ENCODE data around the gene PEX12. TPM values are rescaled to one million over a fixed set of nuclear protein-coding genes. Genes with fewer than 3 reads are reported as not detected.

The PEX12 gene
- total and polyA plus RNA-seq, 2 donors (not counting 3 experiments of a cell fraction or from before 2014, with no cell fraction given), result 3.4 to 4.5 TPM

DNA sequence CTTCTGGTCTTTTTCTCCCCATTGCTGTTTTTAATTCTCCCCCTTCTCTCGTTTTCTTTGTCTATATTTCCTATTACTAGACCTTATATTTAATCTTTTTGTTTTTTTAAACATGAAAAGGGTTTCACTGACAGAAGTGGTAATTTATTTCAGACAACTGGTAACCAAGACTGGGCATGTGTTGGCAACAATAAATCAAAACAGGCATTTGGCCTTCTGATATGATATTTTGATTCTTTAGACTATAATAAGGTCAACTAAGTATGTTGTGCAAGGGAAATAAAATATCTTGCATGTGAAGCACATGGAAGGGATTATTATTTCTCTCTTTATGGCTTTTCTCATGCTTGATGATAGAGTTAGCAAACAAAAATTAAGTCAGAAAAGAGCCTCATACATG is 43.4 kb upstream of the PEX12 start:
- no TSS peak for BruUV-seq (replicated peaks)
- ChIA-PET POLR2A (no interaction called here), CTCF (interaction anchor here (1.1 kb wide), 1 partner anchor 9 kb away, joined by 10 read pairs; no protein-coding TSS in a partner anchor)
- Histone ChIP-seq H3K27me3 (ENCODE audit: control insufficient read depth in 2 of 2, insufficient read depth in 2 of 2, low read length in 2 of 2) (no peaks in the 10 kb centered on the region), H3K4me1 (ENCODE audit: control insufficient read depth, extremely low read depth, insufficient read depth, low read length) (peaks cover 1% of the 10 kb centered on the region), H3K36me3 (ENCODE audit: control insufficient read depth in 2 of 2, extremely low read depth in 1 of 2, insufficient read depth in 2 of 2, low read length in 2 of 2) (peaks cover 3 to 6% of the 10 kb centered on the region in 2 experiments), H3K9me1 (replicated peaks; ENCODE audit: control insufficient read depth, extremely low read depth, insufficient read depth, low read length) (no peaks in the 10 kb centered on the region), H4K20me1 (replicated peaks; ENCODE audit: control insufficient read depth, extremely low read depth, insufficient read depth, low read length) (no peaks in the 10 kb centered on the region), H3K9me3 (replicated peaks; ENCODE audit: control insufficient read depth, insufficient read depth, low read length) (no peaks in the 10 kb centered on the region), H2AFZ (ENCODE audit: low read depth, low read length) (no peak overlapping the region), H3K4me3 (replicated peaks in 1 of 3; ENCODE audit: insufficient read depth in 1 of 3, low read depth in 1 of 3, low read length in 3 of 3) (no peak overlapping the region), H3K27ac (ENCODE audit: insufficient read depth, low read depth, low read length) (no peak overlapping the region), H3K4me2 (ENCODE audit: insufficient read depth, low read length) (no peak overlapping the region), H3K9ac (replicated peaks; ENCODE audit: extremely low read depth, insufficient read depth, low read length) (no peak overlapping the region), H3K79me2 (ENCODE audit: control insufficient read depth, insufficient read depth, low read length) (peaks cover 18% of the 10 kb centered on the region)
- dilution Hi-C loops (cut with MboI; ENCODE audit: extremely low pct_ligation_motif_present, low sequenced_read_pairs), result loop anchor here (25.0 kb wide), 1 partner anchor 116 kb away; the partner anchor contains the start of gene RASL10B
- DNase-seq (ENCODE audit: low read depth, low spot score) (no peak), FAIRE-seq (no peak)
- TF ChIP-seq, protein P1, sequence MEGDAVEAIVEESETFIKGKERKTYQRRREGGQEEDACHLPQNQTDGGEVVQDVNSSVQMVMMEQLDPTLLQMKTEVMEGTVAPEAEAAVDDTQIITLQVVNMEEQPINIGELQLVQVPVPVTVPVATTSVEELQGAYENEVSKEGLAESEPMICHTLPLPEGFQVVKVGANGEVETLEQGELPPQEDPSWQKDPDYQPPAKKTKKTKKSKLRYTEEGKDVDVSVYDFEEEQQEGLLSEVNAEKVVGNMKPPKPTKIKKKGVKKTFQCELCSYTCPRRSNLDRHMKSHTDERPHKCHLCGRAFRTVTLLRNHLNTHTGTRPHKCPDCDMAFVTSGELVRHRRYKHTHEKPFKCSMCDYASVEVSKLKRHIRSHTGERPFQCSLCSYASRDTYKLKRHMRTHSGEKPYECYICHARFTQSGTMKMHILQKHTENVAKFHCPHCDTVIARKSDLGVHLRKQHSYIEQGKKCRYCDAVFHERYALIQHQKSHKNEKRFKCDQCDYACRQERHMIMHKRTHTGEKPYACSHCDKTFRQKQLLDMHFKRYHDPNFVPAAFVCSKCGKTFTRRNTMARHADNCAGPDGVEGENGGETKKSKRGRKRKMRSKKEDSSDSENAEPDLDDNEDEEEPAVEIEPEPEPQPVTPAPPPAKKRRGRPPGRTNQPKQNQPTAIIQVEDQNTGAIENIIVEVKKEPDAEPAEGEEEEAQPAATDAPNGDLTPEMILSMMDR (IDR thresholded peaks at IDR 0.05; ENCODE audit: extremely low read depth in 1 of 2, insufficient read depth in 1 of 2, low read depth in 1 of 2, low read length in 2 of 2), result no peak
- TF ChIP-seq FOS (IDR thresholded peaks at IDR 0.05; ENCODE audit: borderline replicate concordance, insufficient read depth, low read length), result no peak
- no peak for TF ChIP-seq POLR2A (IDR thresholded peaks at IDR 0.05; ENCODE audit: low read depth, low read length)
- no peak for TF ChIP-seq JUN (IDR thresholded peaks at IDR 0.05; ENCODE audit: borderline replicate concordance, insufficient read depth, insufficient read length, low read depth)
- TF ChIP-seq MYC (IDR thresholded peaks at IDR 0.05; ENCODE audit: low read depth, low read length), result no peak
- no peak for TF ChIP-seq GATA2 (IDR thresholded peaks at IDR 0.05; ENCODE audit: insufficient read depth, insufficient read length, low read depth, low read length)
- TF ChIP-seq, protein P2, sequence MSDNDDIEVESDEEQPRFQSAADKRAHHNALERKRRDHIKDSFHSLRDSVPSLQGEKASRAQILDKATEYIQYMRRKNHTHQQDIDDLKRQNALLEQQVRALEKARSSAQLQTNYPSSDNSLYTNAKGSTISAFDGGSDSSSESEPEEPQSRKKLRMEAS (IDR thresholded peaks at IDR 0.05; ENCODE audit: insufficient read depth, insufficient read length), result no peak
- intact Hi-C loops (cut with micrococcal nuclease), result no loop called here
